Activated CD4-positive, alpha-beta T cell treated with anti-CD3 and anti-CD28 coated beads, Interleukin-2, amount 50 U/mL, for 48 hours (primary cell): Measurements from ENCODE around the gene MORF4L2.
"Not testable (repeated sequence)": the region's sequence is repeated elsewhere in the genome, so short reads cannot be mapped to it uniquely, and the experiment has no call there.

ENCODE experiments used
- DNase-seq, 2 experiments: peaks; one replicate each; pipeline ENCODE4 v3.0.0-alpha.2; 2020

The MORF4L2 gene

DNA sequence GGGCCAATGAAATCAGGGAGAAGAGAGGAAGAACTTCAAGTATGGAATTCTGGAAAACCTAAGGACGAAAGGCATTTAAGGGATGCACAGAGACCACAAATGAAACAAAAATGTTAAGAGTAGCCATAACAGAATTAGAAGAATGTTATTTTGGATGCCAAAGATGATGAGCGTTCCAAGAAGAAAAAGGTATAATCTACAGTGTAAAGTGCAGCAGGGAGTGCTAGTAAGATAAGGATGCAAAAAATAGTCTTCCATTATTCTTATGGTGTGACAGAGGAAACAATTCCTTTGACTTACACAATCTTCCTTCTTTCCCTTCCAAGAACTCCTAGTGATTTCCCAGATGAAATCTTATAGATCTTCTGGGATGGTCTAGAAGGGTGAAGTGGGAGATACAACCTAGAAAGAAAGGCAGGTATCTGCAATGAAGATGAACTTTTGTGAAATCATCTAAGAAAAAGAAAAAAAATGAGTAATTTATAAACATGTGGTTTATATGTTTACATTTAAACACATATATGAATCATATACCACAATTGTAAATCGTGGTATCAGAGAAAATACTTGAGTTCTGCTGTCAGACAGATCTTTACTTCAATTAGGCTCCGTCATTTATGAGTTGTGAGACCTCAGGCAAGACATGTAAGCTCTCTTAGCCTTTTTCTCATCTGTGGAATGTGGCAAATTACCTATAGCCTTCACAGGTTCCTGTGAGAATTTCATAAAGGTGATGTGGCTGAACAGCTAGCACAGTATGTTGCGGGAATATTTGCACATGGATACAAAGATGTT is 8.1 kb downstream of the MORF4L2 start:
- DNase-seq = no peak

DNA sequence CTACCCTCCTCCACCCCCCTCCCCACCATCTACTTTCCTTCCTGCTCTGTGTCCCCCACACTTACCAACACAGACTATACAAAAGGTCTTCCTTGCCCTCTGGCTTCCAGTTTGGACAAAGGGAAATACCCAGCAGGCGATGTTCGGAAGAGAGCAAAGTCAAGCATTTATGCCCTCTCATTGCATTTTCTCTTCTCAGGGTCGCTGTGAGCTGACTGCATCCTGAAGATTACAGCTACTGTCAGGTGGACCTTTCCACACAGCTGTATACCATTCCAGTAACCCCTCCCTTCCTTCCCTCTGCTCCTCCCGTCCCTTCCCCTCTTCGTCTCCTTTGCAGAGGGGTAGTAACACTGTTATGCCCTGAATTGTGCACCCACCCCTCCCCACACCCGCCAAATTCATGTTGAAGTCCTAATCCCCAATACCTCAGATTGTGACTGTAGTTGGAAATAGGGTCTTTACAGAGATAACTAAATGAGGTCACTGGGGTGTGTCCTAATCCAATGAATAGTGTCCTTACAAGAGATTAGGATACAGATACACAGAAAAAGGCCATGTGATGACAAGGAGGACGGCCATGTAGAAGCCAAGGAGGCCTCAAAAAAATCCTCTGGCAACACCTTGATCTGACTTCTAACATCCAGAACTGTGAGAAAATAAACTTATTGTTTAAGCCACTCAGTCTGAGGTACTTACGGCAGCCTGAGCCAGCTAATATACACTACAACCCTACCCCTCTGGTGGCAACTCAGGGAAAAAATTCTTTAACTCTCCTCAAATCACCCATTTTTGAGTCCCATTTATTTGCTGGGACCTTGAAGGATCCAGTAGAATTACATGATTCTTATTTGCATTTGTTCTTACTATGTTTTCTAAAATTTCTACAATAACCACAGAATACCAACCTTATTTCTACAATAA is 11.7 kb downstream of the MORF4L2 start:
- DNase-seq = no peak

DNA sequence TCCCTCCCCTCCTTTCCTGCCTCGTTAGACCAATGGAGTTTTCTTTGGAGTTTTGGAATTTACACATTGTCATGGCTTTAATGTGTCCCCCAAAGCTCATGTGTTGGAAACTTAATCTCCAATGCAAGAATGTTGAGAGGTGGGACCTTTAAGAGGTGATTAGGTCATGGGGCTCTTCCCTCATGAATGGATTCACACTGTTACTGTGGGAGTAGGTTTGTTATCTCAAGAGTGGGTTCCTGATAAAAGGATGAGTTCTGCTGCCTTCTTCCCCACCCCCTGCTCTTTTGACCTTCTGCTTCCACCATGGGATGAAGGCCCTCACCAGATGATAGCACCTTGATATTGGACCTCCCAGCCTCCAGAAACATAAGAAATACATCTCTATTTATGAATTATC is 16.8 kb downstream of the MORF4L2 start:
- DNase-seq = no peak

DNA sequence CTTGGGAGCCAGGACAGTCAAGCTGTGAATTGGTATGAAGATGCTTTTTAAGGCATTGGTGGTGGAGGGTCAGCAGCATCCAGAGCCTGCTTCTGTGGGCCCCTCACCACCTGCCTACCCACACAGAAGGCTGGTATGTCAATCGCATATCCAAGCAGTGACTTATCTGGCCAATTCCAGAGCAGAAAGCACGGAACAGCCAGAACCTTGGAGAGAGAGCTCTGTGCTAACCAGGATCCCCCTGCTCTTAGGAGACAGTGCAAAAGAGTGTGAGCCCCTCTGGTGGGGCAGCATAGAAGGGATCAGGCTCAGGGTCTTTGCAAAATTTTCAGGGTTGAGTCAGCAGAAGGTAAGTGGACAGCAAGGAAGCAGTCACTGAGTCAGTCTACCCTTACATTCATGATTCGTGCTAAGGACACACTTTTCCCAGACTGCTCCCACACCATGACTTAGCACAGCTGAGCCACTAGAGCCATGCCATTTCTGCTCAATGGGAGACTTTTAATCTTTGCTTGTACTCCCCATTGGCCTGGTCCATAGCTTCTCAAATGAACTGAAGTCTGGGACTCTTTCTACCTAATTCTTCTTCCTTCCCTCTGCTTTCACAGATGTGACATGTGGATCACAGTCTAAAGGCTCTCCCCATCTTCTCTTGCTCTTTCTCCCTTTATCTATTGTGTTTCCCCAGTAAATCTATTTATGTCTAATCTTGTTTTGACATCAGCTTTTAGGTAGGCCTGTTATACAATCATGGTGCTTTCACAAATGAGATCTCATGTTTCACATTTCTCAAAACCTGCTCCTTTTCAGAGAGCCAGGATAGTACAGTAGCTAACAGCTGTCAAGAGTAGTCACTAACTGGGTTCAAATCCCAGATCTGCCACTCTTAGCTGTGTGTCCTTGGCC is 20.0 kb downstream of the MORF4L2 start:
- DNase-seq = no peak

DNA sequence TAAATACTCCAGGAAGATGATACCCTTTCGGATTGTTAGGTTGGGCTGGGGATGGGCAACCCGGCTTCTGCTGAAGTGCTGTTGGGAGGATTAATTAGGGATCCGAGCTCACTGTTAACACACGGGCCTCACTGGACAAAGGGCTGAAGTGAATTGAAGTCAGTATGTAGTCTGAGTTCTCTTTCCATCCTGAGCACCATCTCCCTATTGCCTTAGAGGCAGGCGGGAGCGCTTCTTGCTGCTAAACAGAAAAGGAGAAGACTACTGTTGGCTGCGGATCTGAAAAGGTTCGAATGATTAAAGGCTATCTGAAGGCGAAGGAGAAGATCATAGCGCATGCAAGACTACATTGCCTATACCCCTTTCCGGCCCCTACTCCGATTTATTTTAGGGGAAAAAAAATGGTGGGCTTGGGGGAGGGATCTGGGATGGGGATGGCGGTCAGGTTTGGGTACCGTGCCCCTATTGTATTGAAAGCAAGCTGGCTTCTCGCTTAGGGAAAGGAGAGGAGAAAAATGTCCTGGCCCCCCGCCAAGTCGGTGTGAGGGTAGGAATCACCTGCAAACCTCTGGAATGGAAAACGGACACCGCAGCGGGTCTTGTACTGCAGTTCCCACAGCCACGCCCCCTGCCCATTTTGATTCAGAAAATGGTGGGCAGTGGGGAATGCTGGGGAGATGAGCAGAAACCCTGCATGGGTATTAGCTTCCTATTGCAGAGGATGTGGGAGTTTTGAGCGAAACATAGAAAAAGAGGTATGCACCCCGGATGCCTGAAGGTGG is 22.3 kb downstream of the MORF4L2 start:
- no peak for DNase-seq

DNA sequence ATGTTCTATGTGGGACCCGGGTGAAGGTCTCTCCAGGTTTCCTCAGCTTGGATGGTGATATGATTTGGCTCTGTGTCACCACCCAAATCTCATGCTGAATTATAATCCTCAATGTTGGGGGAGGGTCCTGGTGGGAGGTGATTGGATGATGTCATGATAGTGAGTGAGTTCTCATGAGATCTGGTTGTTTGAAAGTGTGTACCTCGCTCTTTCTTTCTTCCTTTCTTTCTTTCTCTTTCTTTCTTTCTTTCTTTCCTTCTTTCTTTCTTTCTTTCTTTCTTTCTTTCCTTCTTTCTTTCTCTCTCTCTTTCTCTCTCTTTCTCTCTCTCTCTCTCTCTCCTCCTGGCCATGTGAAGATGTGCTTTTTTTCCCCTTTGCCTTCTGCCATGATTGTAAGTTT is 27.0 kb downstream of the MORF4L2 start:
- not testable (repeated sequence) for DNase-seq

DNA sequence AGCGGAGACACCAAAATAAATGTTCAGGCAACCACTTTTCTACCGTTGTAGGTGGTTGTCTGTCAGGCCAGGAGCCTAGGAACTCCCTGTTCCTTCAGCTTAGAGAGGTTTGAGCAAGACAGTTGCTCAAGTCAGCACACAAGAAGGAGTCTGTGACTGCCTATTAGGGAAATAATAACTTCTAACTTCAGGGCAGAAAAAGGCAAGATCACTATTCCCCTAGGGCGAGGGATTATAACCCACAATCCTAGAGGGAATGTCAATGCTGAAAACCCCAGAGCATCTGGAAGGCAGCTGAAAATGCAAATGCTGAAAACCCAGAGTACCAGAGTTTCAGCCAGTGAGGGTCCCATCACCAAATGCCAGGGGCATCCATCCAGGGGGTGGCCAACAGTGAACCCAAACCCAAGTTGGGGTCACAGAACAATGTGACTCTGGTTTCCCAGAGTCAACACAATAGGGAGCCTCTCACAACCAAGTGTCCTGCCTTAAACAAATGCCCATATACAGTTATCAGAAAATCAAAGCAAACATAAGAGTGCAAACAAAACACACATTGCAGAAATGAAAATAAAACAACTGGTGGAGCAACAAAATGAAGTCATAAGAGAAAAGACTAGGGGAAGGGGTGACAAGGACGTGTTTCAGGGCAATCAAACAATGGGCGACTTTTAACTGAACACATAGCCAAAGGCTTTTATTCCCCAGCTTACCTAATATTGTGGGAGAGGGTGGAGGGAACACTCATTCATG is 27.6 kb downstream of the MORF4L2 start:
- no peak for DNase-seq

DNA sequence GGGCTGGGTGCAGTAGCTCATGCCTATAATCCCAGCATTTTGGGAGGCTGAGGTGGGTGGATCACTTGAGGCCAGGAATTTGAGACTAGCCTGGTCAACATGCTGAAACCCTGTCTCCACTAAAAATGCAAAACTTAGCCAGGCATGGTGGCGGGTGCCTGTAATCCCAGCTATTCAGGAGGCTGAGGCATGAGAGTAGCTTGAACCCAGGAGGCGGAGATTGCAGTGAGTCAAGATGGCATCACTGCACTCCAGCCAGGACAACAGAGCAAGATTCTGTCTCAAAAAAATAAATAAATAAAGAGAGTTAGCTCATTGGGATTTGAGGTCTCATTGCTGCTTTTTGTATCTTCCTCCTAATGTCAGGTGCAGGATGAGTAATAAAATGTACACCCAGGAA is 29.4 kb downstream of the MORF4L2 start:
- DNase-seq = not testable (repeated sequence)

DNA sequence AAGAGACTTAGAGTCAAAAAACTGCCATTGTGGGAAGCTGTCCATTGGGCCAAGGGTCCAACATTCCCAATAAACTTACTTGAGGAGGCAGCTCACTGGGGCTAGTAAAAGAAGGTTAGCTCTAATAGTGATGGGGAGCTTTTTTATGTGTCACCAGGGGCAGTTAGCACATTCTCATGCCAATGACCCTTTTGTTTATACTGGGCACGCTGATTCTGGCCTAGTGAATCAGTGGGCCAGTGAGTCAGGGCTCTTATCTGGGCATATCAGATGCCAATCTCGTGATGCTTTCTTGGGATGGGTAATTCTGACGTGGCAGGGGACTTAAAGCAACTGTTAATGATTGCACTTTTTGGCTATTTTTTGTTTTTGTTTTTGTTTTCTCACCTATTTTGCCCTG is 29.9 kb downstream of the MORF4L2 start:
- DNase-seq = no peak

DNA sequence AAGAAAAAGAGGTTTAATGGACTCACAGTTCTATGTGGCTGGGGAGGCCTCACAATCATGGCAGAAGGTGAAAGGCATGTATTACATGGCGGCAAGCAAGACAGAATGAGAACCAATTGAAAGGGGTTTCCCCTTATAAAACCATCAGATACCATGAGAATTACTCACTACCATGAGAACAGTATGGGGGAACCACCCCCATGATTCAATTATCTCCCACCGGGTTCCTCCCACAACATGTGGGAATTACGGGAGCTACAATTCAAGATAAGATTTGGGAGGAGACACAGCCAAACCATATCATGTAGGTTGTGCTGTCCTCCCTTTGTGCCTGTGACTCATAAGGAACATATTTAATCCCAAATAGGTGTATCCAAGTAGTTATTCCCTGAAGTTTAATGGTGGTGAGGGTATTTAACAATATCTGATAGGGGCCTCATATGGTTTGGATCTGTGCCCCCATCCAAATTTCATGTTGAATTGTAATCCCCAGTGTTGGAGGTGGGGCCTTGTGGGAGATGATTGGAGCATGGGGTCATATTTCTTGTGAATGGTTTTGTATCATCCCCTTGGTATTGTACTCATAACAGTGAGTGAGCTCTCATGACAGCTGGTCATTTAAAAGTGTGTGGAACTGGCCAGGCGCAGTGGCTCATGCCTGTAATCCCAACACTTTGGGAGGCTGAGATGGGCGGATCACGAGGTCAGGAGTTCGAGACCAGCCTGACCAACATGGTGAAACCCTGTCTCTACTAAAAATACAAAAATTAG is 31.1 kb downstream of the MORF4L2 start:
- DNase-seq = not testable (repeated sequence)

DNA sequence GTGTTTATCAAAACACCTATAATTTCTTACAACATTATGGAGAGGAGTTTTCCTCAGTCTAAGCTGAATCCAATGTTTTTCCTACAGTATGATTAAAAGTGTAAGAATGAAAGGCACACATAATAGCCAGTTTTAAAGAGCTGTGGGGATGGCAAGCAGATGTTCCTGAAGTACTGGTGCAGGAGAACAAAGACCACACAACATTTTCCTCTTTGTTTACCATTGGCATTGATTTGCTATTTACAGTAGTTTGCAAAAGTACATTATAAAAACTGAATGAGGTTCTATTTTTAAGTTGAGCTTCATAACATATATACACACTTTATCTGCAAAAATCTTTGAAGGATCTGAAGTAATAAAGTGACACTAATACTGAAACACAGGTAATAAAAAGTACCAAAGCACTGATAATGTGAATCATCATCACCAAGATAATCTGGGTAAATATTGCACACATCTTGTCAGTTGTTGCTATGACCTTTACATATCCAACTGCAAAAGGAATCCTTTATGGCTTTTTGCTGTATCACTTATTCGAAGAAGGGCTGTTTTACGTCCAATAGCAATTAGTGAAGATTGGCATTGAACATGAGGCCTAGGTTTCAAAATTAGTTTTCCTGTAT is 35.2 kb downstream of the MORF4L2 start:
- DNase-seq = no peak

DNA sequence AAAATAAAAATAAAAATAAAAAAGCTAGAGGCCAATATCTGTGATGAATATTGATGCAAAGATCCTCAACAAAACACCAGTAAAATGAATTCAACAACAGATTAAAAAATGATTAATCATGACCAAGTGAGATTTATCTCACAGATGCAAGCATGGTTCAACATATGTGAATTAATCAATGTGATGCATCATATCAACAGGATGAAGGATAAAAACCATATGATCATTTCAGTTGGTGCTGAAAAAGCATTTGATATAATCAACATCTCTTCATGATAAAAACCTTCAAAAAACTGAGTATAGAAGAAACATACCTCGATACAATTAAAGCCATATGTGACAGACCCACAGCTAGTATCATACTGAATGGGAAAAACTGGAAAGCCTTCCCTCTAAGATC is 38.9 kb downstream of the MORF4L2 start:
- DNase-seq = no peak

DNA sequence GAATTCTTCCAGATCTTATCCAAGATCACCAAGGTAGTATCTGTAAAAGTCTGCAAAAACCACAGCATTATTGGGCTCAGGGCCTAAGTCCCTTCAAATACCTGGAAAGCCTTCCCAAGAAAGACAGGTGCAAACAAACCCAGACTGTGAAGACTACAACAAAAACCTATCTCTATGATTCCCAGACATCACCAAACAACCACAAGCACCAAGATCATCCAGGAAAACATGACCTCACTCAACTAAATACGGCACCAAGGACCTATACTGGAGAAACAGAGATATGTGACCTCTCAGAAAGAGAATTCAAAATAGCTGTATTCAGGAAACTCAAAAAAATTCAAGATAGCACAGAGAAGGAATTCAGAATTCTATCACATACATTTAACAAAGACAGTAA is 42.4 kb downstream of the MORF4L2 start:
- no peak for DNase-seq

DNA sequence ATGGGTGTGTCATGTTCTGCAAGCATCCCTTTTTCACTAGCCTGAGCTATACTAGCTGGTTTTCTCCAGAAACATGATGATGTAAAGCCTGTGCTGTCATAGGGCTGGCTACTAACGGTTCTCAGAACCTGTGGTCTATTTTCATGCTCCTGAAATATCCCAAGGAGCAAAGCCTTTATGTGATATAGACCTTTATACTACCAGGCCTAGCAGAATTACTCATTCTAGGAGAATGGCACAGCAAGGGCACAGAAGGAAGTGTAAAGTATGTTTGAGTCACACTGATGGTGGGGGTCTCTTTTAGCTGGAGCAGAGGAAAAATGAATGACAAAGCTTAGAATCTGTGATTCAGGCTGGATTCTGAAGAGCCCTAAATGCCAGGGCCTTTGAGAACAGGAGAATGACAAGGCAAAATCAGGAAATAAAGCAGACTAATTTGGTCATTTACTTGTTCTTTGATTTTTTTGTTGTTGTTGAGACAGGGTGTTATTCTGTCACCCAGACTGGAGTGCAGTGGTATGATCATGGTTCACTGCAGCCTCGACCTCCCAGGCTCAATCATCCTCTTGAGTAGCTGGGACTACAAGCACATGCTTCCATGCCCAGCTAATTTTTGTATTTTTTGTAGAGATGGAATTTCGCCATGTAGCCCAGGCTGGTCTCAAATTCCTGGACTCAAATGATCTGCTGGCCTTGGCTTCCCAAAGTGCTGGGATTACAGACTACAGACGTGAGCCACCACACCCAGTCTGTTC is 45.9 kb downstream of the MORF4L2 start:
- DNase-seq = no peak

DNA sequence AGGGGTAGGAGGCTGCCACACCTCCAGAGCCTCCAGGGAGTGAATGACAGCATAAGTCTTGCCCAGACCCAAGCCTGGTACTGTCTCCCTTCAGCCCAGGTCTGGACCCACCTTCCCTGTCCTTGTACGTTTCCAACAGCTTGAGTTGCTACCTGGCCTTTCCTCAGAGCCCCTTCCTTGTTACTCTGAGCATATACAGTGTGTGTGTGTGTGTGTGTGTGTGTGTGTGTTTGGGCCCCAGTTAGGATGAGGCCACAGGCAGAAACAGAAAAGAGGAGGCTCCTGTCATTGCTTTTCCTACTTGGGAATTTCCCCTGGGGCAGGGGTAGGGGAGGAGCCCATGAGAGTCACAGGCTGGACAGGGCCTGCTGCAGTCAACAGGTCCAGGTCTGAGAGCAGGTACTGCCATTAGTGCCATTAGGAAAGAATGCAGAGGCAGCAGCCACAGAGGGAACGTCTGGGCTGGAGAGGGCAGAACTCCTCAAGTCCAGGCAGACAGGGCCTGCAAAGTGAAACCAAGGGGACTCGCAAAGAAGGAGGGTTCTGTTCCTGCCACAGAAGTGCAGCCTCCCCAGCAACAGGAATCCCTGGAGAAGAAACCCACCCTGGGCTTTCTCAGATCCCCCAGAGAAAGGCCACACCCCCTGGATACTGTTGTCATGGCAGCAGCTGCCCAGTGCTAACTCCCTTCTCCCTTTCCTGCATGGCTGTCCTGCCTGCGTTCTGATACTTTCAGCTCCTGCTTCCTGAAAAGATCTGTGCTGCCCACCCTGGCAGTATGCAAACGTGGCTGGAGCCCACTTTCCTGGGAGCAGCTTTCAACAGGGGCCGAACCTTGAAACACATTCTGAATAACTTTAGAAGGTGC is 47.8 kb downstream of the MORF4L2 start:
- DNase-seq = not testable (repeated sequence)

DNA sequence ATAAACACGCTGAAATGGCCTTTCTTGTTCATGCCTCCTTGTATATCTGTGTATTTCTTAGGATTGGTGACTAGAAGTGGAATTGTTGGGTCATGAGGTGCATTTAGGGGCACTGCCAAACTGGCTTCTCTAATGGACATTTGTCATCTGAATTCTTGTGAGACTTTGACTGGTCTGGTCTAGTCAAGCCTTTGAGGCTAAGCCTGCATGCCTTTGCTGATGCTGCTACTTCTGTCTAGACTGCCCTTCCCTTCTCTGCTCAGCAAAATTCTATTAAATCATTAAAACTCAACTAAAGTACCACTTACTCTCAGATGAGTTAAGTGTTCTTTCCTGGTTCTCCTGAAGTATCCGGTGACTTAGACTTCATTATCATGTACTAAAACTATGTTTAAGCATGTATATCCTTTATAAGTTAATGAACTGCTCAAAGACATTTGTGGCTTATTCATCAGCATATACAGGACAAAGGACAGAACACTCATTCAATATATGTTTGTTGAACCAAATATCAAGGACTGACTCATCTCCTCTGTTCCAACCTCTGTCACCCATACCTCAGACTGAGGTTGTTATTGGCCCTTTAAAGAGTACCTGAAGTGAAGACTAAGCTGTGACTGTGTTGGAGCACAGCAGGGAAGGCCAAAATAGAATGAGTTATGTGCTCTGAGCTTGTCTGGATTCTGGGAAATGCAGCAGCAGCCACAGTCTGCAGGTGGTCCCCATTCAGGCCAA is 48.7 kb downstream of the MORF4L2 start:
- DNase-seq = no peak

DNA sequence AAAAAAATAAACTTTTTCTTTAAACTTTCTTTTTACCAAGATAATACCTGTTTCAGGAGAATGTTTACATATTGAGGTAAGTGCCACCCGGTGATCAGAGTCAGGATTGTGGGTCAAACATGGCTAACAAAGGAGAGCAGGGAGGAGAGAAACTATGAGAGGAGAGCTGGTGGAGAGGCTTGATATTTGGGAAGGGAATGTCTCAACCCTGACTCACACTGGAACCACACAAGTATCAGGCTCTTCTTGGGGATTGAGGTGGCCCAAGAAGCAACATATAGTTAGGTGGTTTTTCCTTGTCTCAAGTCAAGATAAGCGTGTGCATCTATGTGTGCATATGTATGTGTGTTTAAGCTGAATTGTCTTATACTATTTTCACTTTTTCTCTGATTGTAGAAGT is 51.1 kb downstream of the MORF4L2 start:
- no peak for DNase-seq

DNA sequence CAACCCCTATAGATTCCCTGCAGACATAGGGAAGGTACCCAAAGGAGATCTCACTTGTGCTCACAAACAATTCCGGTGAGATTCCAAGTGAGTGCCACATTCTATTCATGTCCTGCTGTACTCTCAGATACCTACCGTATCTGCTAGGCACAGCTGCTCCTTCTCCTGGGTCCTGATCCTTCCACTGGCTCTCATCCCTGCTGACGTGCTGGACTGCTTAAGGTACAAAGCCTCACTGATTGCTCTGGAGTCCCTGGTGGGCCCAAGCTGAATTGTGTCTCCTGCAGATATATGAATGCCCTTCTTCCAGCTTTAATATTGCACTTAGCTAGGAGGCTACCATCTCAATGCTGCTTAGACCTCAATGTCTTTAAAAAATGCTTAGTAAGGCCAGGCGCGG is 55.4 kb downstream of the MORF4L2 start:
- DNase-seq = no peak
